Measurements from ENCODE around the gene RASA3.

DNA sequence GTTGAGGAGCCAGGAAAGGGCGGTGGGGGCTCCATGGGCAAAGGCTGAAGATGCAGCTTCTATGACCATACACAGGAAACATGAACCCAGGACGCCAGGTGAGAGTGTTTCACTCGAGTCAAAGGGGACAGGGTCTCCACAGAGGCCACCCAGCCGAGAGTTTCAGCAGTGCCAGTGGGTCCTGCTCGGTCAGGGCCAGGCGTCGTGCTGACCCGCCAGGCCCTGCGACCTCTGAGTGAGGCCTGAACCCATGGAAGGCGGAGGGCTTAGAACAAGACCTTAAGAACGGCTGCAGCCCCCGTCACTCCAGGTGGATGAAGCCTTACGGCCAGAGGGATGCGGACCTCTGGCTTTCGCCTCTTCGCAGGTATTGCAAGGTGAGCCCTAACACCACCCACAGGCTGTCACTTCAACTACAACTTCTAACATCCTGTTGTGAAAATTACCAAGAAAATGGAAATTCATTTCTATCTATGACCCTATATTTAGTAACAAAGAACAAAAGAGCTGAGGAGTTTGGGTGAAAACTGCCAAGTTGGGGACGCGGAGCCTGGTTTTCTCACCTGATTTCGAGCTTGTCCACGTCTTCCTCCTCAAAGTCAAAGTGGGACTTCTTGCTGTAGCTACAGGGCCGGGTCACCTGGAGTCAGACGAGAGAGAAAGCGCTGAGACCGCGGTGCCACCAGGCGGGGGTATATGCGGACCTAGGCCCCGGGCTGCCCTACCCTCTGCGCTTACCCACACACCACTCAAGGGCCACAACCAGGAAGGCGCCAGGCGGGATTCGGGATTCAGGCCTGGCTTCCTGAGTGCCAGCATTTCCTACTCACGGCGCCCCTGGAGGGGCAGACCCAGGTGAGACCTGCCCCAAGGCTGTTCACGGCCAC, 108.5 kb downstream of the RASA3 start:
- TF ChIP-seq, protein P1, sequence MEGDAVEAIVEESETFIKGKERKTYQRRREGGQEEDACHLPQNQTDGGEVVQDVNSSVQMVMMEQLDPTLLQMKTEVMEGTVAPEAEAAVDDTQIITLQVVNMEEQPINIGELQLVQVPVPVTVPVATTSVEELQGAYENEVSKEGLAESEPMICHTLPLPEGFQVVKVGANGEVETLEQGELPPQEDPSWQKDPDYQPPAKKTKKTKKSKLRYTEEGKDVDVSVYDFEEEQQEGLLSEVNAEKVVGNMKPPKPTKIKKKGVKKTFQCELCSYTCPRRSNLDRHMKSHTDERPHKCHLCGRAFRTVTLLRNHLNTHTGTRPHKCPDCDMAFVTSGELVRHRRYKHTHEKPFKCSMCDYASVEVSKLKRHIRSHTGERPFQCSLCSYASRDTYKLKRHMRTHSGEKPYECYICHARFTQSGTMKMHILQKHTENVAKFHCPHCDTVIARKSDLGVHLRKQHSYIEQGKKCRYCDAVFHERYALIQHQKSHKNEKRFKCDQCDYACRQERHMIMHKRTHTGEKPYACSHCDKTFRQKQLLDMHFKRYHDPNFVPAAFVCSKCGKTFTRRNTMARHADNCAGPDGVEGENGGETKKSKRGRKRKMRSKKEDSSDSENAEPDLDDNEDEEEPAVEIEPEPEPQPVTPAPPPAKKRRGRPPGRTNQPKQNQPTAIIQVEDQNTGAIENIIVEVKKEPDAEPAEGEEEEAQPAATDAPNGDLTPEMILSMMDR (conservative IDR thresholded peaks at IDR 0.05; ENCODE audit: low read depth, low read length) = no peak
- TF ChIP-seq MAZ (IDR thresholded peaks at IDR 0.05; ENCODE audit: borderline replicate concordance, low read depth, low read length) (no peak), CEBPB (IDR thresholded peaks at IDR 0.05; ENCODE audit: low read depth, low read length) (no peak), BHLHE40 (IDR thresholded peaks at IDR 0.05; ENCODE audit: low read depth, low read length) (no peak), MXI1 (IDR thresholded peaks at IDR 0.05; ENCODE audit: borderline replicate concordance, low read depth, low read length) (no peak), RAD21 (IDR thresholded peaks at IDR 0.05; ENCODE audit: low read length) (no peak), POLR2A (IDR thresholded peaks at IDR 0.05; ENCODE audit: low read depth, low read length) (no peak), CHD1 (IDR thresholded peaks at IDR 0.05; ENCODE audit: low read depth, low read length) (no peak)
- TF ChIP-seq, protein P2, sequence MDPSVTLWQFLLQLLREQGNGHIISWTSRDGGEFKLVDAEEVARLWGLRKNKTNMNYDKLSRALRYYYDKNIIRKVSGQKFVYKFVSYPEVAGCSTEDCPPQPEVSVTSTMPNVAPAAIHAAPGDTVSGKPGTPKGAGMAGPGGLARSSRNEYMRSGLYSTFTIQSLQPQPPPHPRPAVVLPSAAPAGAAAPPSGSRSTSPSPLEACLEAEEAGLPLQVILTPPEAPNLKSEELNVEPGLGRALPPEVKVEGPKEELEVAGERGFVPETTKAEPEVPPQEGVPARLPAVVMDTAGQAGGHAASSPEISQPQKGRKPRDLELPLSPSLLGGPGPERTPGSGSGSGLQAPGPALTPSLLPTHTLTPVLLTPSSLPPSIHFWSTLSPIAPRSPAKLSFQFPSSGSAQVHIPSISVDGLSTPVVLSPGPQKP (IDR thresholded peaks at IDR 0.05; ENCODE audit: borderline replicate concordance, low read depth, low read length) = no peak

Measured in IMR-90 (cell line).